Smooth muscle cell (in vitro differentiated cells): ENCODE data around the gene CD33. TPM values are rescaled to one million over a fixed set of nuclear protein-coding genes. Genes with fewer than 3 reads are reported as not detected.

ENCODE experiments used
- DNase-seq: peaks from one replicate; lab custom pipeline; 2025; ENCODE audit not compliant: unreplicated experiment; lab: John Stamatoyannopoulos, UW
- H2AFZ ChIP-seq: fragments of 200-600 bp; sonication (generic); 2 replicates; pipeline ENCODE4 v1.6.0; 2016; ENCODE audit warnings: antibody characterized with exemption, low read depth, mild to moderate bottlenecking
- H3F3A ChIP-seq: fragments of 200-600 bp; sonication (generic); 2 replicates; pipeline ENCODE4 v1.6.0; 2017; ENCODE audit warnings: antibody characterized with exemption, low read depth
- H3K27ac ChIP-seq: fragments of 200-600 bp; sonication (generic); 2 replicates; pipeline ENCODE4 v1.5.1; 2016; ENCODE audit warnings: low read depth, mild to moderate bottlenecking
- H3K27me3 ChIP-seq: fragments of 200-600 bp; sonication (generic); 2 replicates; pipeline ENCODE4 v1.6.1; 2016; ENCODE audit warnings: low read depth, mild to moderate bottlenecking
- H3K36me3 ChIP-seq: fragments of 200-600 bp; sonication (generic); 2 replicates; pipeline ENCODE4 v1.5.1; 2016; ENCODE audit warnings: low read depth
- H3K4me1 ChIP-seq: fragments of 200-600 bp; sonication (generic); 2 replicates; pipeline ENCODE4 v1.5.1; 2016; ENCODE audit warnings: low read depth
- H3K4me2 ChIP-seq: fragments of 200-600 bp; sonication (generic); 2 replicates; pipeline ENCODE4 v1.6.0; 2016; ENCODE audit warnings: mild to moderate bottlenecking
- H3K4me3 ChIP-seq: fragments of 200-600 bp; sonication (generic); 2 replicates; pipeline ENCODE4 v1.5.1; 2016; ENCODE audit warnings: mild to moderate bottlenecking
- H3K79me2 ChIP-seq: fragments of 200-600 bp; sonication (generic); 2 replicates; pipeline ENCODE4 v1.6.0; 2016; ENCODE audit warnings: low read depth, mild to moderate bottlenecking
- H3K9ac ChIP-seq: fragments of 200-600 bp; sonication (generic); 2 replicates; pipeline ENCODE4 v1.6.0; 2016; ENCODE audit warnings: low read depth
- H3K9me3 ChIP-seq: fragments of 200-600 bp; sonication (generic); replicated peaks from 2 replicates; pipeline ENCODE4 v1.5.1; 2016; ENCODE audit warnings: low read depth
- H4K20me1 ChIP-seq: fragments of 200-600 bp; sonication (generic); 2 replicates; pipeline ENCODE4 v1.6.0; 2016; ENCODE audit warnings: low read depth
- WGBS: methylation state at CpG from one replicate; pipeline ENCODE4 v1.1.7; 2016; ENCODE audit warnings: low lambda C conversion rate; 5-methylcytosine and 5-hydroxymethylcytosine counted together
- polyA plus RNA-seq: library from polyadenylated mRNA; unstranded; fragments of >200 nt; fragmentation: Nextera tagmentation; extraction: Ambion mirVana; gene quantifications from 2 replicates; pipeline ENCODE4 v1.2.1, GENCODE V29; 2016
- total RNA-seq: library from RNA; depleted of rRNA; stranded (reverse); fragments of >200 nt; gene quantifications from 2 replicates; pipeline ENCODE4 v1.2.3, GENCODE V29; 2014
- TF ChIP-seq, protein P1 (sequence below): fragments of 200-600 bp; sonication (generic); IDR thresholded peaks from 2 replicates; pipeline ENCODE4 v1.5.1; 2017; ENCODE audit warnings: borderline replicate concordance, mild to moderate bottlenecking, antibody characterized with exemption; ENCODE audit not compliant: insufficient read depth, poor library complexity, severe bottlenecking

Gene CD33
- total and polyA plus RNA-seq, 2 experiments from 2014 or later = not detected

DNA sequence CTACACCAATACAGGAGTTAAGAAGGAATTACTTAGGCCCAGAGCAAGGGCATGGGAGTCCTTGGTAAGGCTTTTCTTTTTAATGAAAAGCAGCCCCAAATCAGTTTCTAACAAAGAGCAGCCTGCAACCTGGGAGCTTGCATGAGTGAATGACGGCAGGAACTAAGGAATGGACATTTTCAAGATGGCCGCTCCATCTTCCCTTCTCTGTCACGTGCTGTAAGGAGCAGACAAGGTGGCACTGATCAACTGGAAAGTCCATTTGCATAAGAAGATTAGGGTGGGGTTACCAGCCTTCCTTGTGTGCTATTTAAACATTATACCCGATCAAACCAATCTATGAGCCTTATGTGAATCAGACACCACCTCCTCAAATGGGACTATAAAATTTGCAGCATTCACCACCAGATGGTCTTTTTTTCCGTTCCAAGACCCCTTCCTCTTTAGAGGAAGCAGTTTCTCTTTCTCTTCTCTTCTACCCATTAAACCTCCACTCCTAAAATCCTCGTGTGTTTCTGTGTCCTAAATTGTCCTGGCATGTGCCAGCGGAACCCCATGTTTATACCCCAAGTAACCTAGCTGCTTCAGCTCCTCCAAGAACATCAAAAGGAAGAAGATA, 23.2 kb downstream of the CD33 start:
- Histone ChIP-seq H4K20me1 (no peaks in the 10 kb centered on the region), H2AFZ (no peak overlapping the region), H3K4me2 (no peak overlapping the region), H3K27ac (no peak overlapping the region), H3K4me3 (no peak overlapping the region), H3K4me1 (no peaks in the 10 kb centered on the region), H3K36me3 (no peaks in the 10 kb centered on the region), H3K79me2 (no peaks in the 10 kb centered on the region), H3K9me3 (no peaks in the 10 kb centered on the region), H3F3A (no peaks in the 10 kb centered on the region), H3K9ac (no peak overlapping the region), H3K27me3 (no peaks in the 10 kb centered on the region)
- TF ChIP-seq, protein P1, sequence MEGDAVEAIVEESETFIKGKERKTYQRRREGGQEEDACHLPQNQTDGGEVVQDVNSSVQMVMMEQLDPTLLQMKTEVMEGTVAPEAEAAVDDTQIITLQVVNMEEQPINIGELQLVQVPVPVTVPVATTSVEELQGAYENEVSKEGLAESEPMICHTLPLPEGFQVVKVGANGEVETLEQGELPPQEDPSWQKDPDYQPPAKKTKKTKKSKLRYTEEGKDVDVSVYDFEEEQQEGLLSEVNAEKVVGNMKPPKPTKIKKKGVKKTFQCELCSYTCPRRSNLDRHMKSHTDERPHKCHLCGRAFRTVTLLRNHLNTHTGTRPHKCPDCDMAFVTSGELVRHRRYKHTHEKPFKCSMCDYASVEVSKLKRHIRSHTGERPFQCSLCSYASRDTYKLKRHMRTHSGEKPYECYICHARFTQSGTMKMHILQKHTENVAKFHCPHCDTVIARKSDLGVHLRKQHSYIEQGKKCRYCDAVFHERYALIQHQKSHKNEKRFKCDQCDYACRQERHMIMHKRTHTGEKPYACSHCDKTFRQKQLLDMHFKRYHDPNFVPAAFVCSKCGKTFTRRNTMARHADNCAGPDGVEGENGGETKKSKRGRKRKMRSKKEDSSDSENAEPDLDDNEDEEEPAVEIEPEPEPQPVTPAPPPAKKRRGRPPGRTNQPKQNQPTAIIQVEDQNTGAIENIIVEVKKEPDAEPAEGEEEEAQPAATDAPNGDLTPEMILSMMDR = no peak
- WGBS = 77% methylated on average over 7 of the region's 7 CpGs
- DNase-seq = no peak

DNA sequence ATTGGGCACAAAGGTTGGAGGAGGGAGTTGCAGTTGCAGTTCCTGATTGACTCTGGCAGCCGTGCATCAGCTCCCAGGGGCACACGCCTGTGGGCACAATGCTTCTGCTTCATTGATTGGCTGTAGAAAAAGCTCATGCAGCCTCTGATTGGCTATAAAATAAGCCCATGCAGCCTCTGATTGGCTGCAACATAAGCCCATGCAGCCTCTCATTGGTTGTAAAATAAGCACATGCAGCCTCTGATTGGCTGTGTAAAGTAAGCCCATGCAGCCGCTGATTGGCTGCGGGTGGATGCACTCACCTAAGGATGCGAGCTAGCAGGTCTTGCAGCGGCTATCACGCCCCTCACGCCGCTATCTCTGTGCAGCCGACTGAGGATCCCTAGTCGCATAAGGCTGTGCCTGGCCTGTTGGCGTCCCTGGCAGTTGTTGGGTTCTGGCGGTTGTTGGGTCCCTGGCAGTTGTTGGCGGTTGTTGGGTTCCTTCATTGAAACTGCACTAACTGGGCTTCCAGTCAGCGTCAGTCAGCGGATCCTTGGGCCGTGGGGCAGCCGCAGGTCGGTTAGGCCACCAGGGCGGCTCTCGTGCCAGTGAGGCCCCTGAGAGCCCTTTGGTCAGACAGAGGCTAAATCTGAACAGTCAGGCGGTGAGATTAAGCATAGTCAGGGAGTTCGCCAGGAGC, 26.0 kb downstream of the CD33 start, which contains the start of gene SIGLECL1:
SIGLECL1 (plus strand) TSS at position 295 of the 682 bp plus-strand sequence. CDS start 12,993 bp downstream, outside the sequence.
- no peak for DNase-seq
- TF ChIP-seq, protein P1 = no peak
- H3K27me3 ChIP-seq = no peaks in the 10 kb centered on the region
- H3K4me2 ChIP-seq = no peak within 1 kb of the TSS
- H3K4me3 ChIP-seq = no peak within 1 kb of the TSS
- H3K9me3 ChIP-seq = no peaks in the 10 kb centered on the region
- H3K79me2 ChIP-seq = no peaks in the 10 kb centered on the region
- H3K4me1 ChIP-seq = no peaks in the 10 kb centered on the region
- H2AFZ ChIP-seq = no peak within 1 kb of the TSS
- H3F3A ChIP-seq = no peaks in the 10 kb centered on the region
- H4K20me1 ChIP-seq = no peaks in the 10 kb centered on the region
- H3K27ac ChIP-seq = no peak within 1 kb of the TSS
- WGBS = 91% methylated on average over 23 of the region's 23 CpGs
- H3K36me3 ChIP-seq = no peaks in the 10 kb centered on the region
- H3K9ac ChIP-seq = no peak within 1 kb of the TSS

DNA sequence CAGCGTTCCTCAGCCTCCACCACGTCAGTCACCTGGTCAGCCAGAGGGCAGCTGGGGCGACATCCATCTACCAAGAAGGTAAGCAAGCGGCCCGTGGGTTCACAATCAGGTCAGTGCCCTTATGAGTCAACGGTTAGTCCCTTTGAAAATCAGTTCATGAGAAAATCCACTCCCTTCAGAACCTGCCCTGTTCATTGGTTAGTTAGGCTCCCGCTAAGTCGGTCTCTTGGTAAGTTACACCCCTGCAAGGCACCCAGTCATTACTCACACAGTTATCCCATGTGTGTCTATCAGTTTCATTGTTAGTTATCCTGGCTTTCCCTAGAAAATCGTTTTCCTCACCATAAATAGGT, 26.6 kb downstream of the CD33 start:
- H3K9ac ChIP-seq = no peak overlapping the region
- no peaks in the 10 kb centered on the region for H3K9me3 ChIP-seq
- no peaks in the 10 kb centered on the region for H3K27me3 ChIP-seq
- no peaks in the 10 kb centered on the region for H4K20me1 ChIP-seq
- H2AFZ ChIP-seq = no peak overlapping the region
- no peaks in the 10 kb centered on the region for H3K36me3 ChIP-seq
- H3K4me2 ChIP-seq = no peak overlapping the region
- H3K4me1 ChIP-seq = no peaks in the 10 kb centered on the region
- no peaks in the 10 kb centered on the region for H3K79me2 ChIP-seq
- H3F3A ChIP-seq = no peaks in the 10 kb centered on the region
- no peak for DNase-seq
- H3K4me3 ChIP-seq = no peak overlapping the region
- TF ChIP-seq, protein P1 = no peak
- H3K27ac ChIP-seq = no peak overlapping the region
- WGBS = 90% methylated on average over 9 of the region's 9 CpGs
